Measurements from ENCODE around the gene CAMK2A.

The CAMK2A gene

GRCh38 chr5:150316320-150316719 is 26.7 kb upstream of the CAMK2A start:
- no peak for DNase-seq (ENCODE audit: low read depth)

DNA sequence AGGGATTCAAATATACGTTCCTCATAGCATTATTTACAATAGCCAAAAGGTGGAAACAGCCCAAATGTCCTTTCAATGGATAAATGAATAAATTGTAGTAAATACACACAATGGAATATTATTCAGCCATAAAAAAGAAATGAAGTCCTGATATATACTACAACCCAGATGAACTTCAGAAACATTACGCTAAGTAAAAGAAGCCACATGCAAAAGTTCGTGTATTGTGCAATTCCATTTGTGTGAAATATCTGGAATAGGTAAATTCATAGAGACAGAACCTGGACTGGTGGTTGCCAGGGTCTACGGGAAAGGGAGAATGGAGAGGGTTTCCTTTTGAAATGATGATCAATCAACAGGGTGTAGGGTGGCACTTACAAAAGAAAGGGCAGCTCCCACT is 25.7 kb upstream of the CAMK2A start:
- no peak for DNase-seq (ENCODE audit: low read depth)

DNA sequence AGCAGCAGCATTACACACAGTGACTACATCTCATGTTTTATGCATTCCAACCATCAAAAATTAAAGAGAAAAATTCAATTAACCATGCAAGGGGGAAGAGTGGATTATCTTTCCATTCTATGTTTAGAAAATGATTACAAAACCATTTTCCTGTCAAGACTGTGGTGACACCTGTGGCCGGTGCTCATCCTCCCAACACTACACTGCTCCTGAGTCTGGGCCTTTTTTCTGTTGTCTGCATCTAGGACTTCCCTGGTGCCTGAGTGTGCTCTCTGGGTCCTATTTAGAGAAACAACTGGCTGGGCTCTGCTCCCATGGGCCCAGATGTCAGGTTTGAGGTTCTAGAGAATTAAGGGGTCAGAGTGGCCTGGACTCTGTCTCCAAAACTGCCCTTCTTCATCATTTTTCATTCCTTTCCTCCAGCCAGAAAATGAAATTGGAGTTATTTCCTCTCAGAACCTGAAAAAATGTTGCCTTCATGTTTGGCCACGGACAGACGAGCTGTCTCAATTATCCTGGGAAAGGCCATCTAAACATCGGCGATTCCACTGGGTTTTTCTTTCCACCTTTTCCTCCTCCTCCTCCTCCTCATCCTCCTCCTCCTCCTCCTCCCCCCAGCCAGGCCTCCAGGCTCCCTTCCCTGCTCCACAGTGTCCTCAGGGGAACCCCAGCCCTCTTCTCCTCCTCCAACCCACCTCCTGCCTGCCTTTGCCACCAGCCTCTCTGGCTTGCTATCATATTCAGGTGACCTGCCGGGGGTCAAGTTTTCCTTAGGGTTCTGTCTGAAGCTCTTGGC is 24.5 kb upstream of the CAMK2A start:
- no peak for DNase-seq (ENCODE audit: low read depth)

DNA sequence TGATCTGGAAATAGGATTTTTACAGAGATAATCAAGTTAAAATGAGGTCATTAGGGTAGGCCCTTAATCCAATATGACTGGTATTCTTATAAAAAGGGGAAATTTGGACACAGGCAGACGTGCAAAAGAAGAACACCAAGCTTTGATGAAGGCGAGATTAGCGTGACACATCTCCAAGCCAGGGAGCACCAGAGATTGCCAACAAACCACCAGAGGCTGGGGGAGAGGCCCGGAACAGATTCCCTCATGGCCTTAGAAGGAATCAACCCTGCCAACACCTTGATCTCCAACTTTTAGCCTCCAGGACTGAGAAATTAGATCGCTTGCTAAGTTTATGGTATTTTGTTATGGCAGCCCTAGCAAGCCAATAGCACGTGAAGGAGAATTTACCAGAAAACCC is 23.9 kb upstream of the CAMK2A start:
- no peak for DNase-seq (ENCODE audit: low read depth)

- no peak for DNase-seq (ENCODE audit: low read depth)
These were observed 22.9 kb upstream of the CAMK2A start for GRCh38 chr5:150312518-150312917.

- no peak for DNase-seq (ENCODE audit: low read depth)
These were observed 21.6 kb upstream of the CAMK2A start for GRCh38 chr5:150311015-150311692.

DNA sequence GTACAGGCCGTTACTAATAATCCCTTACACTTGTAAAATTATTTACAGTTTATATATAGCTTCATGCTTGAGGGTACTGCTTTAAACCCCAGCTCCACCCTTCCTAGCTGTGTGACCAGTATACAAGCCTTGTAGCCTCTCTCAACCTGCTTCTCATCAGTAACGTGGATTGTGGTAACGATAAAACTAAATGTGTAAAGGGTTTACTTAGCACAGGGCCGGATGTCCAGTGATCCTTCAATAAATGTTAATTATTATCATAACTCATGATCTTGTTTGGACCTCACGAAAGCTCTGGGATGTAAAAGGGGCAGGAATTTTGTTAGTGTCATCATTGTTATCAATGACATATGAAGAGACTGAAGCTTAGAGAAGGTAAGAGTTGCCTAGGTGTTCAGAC is 20.7 kb upstream of the CAMK2A start:
- no peak for DNase-seq (ENCODE audit: low read depth)

- DNase-seq (ENCODE audit: low read depth) = no peak
These were observed 20.3 kb upstream of the CAMK2A start for GRCh38 chr5:150309886-150310239.

DNA sequence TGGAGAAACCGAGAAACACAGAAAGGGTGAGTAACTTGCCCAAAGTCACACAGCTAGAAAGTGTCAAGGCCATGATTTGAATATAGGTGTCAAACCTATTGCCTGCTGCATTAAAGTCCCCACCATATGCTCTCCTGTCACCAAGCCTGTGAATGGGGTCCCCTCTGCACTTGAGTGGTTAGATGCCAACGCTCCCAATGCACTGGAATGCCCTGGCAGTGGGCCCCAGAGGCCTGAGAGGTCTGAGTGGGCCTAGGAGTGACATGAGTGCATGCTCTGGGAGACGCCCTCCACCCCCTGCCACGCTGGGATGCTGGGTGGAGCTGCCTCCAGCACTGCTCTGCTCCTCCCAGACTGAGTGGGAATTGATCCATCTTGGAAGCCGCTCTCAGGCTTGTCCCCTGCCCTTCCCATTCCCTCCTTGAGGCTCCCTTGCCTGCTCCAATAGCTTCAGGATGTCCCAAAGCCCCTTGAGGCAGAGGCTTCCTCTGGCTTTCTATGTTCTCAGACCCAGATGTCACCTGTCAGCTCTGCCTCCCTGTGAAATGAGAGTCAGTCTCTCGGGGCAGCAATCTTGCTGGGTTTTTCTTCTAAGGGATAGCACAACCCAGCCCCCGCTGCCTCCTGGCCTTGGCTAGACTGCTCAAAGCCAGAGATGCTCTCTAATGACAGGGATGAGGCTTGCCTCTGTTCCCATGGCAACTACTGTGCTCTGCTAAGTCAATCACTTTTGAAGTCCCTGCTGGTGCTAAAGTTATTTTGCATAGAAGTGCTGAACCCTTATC is 19.7 kb upstream of the CAMK2A start:
- DNase-seq (ENCODE audit: low read depth) = no peak

GRCh38 chr5:150307617-150308426 is 18.2 kb upstream of the CAMK2A start:
- no peak for DNase-seq (ENCODE audit: low read depth)

DNA sequence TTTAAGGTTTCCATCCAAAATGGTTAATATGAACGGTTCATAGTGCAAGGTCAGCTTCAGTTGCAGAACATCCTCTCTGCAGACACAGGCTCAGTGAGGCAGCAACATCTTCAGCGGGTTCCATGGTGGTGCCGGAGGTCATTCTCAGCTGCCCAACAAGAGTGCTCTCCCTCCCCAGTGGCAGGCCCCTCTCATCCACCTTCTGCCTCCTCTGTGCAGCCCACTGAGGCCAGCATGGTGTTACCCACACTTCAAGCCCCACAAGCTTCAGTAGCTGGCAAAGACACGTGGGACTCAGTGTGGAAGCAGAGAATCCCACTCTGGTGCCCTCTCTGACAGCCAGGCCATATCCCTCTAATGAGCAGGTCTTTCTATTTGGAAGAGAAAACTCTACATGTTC is 17.2 kb upstream of the CAMK2A start:
- no peak for DNase-seq (ENCODE audit: low read depth)

DNA sequence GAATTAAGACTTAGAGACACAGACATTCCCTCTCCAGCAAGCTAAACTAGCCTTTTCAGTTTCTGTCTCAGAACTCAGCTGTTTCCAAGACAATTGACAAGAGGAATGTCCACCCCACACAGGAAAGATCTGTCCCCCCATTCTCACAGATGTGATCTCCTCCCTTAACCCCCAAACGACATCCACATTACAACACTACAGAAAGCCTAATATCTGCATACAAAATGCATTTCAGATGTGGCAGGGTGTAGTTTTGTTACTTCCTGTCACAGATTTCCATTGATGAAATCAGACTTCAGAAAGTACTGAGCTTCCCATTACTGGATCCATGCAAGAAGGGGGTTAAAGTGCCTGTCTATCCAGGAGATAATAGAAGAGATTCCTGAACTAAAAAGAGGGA is 16.0 kb upstream of the CAMK2A start:
- DNase-seq (ENCODE audit: low read depth) = no peak

GRCh38 chr5:150305095-150305494 is 15.5 kb upstream of the CAMK2A start:
- DNase-seq (ENCODE audit: low read depth) = no peak

GRCh38 chr5:150304481-150305081 is 15.0 kb upstream of the CAMK2A start:
- DNase-seq (ENCODE audit: low read depth) = no peak

DNA sequence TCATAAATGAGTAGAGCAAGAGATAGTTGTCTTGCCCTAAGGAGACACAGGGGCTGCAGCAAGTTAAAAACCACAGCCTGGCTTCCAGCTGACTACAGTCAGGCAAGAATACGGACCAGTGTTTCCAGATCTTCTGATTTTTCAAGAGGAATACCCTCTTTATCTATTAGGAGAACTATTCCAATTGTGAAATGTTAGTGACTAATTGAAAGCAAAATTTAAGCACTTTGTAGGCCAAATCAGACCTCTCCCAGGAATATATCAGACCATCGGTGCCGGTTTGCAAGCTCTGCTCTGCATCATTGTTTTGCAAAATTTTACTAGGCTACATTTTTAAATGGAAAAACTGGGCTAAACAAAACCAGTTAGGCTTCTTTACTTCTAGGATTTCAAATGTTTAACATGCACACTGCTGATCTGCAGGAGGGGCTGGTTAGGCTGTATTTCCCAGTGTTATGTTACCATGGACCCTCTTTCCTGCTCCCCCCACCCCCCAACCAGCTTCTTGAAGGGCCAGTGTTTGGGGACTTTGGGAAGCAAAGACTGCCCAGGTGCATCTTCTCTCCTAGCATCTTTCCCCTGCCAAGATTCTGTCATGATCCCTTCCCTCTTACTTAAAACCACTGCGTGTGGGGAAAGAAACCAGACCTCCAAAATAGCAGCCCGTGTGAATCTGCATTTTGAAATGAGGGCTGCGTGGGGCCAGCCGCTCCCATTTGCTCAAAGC is 14.2 kb upstream of the CAMK2A start:
- no peak for DNase-seq (ENCODE audit: low read depth)

GRCh38 chr5:150303070-150303615 is 13.6 kb upstream of the CAMK2A start:
- no peak for DNase-seq (ENCODE audit: low read depth)

- no peak for DNase-seq (ENCODE audit: low read depth)
These were observed 12.9 kb upstream of the CAMK2A start, which contains the start of gene ARSI for GRCh38 chr5:150302301-150303069. Gene ARSI (minus strand): TSS chr5:150302905. CDS start chr5:150302373, 532 bp downstream.

DNA sequence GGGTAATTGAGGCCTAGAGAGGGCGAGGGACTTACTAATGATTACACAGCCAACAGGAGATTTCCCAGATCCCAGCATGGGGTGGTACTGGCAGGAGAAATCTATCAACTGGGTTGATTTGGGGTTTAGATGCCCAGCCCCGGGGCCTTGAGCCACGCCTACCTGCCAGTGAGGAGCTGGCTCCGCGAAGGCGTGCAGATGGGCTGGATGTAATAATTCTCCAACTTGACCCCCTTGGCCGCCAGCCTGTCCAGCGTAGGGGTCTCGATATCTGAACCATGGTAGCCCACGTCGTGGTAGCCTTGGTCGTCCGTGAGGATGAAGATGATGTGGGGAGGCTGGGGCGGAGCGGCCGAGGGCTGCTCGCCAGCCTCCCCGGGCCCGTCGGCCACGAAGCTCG is 12.3 kb upstream of the CAMK2A start:
- no peak for DNase-seq (ENCODE audit: low read depth)

DNA sequence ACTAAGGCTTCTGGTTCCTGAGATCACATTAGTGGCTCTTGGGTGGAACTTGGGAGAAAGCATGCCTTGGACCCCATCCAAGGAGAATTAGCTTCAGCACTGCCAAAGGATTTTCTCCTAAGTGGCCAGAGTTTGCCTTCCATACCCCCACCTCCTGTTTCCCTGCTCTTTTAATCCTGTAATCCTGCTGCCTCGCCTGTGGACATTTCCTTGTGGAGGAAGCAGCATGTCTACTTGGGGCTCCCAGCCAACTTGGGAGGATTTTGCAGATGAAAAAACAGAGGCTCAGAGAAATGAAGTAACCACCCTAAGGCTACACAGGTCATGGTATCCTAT is 11.6 kb upstream of the CAMK2A start:
- no peak for DNase-seq (ENCODE audit: low read depth)
